Endothelial cell of umbilical vein (primary cell): Measurements from ENCODE around the gene OR2D3.

ENCODE experiments used
- CTCF ChIP-seq, 2 donors: IDR thresholded peaks; 1 replicate in 1 of 2; 2 replicates in 1 of 2; pipeline ENCODE4 v1.5.1; 2011; ENCODE audit warnings: low read length in 2 of 2, mild to moderate bottlenecking in 2 of 2, moderate library complexity in 2 of 2, control low read depth in 1 of 2, inconsistent platforms in 1 of 2, low read depth in 1 of 2; ENCODE audit not compliant: insufficient read depth in 1 of 2; ENCODE audit errors: extremely low read depth in 1 of 2
- EZH2 ChIP-seq: IDR thresholded peaks from 2 replicates; pipeline ENCODE4 v1.6.1; 2012; ENCODE audit warnings: borderline replicate concordance, low read depth, mild to moderate bottlenecking, moderate library complexity, low read length, inconsistent platforms; ENCODE audit not compliant: severe bottlenecking
- MAX ChIP-seq: IDR thresholded peaks from 2 replicates; pipeline ENCODE4 v1.6.1; 2011; ENCODE audit not compliant: insufficient read depth, insufficient read length
- MYC ChIP-seq: IDR thresholded peaks from one replicate; pipeline ENCODE4 v1.6.1; 2011; ENCODE audit warnings: mild to moderate bottlenecking, low read depth, low read length
- POLR2A ChIP-seq: IDR thresholded peaks from 2 replicates; pipeline ENCODE4 v1.6.1; 2012; ENCODE audit warnings: low read depth, mild to moderate bottlenecking, control low read depth, low read length
- POLR2AphosphoS5 ChIP-seq: IDR thresholded peaks from 2 replicates; pipeline ENCODE4 v1.6.1; 2012; ENCODE audit warnings: low read depth, mild to moderate bottlenecking, control low read depth, low read length, moderate library complexity; ENCODE audit not compliant: insufficient read depth

GRCh38 chr11:6900327-6900999 lies 20.3 kb upstream of the OR2D3 start:
- TF ChIP-seq CTCF (IDR thresholded peaks at IDR 0.05; ENCODE audit: extremely low read depth in 1 of 2, insufficient read depth in 1 of 2, low read depth in 1 of 2, low read length in 2 of 2) (no peak), POLR2A (no peak), MYC (no peak), EZH2 (no peak), POLR2AphosphoS5 (no peak), MAX (no peak)
